ENCODE data around the gene SLC22A23.

Gene SLC22A23

GRCh38 chr6:3233904-3234303, 222.9 kb downstream of the SLC22A23 start:
- DNase-seq: no peak

DNA sequence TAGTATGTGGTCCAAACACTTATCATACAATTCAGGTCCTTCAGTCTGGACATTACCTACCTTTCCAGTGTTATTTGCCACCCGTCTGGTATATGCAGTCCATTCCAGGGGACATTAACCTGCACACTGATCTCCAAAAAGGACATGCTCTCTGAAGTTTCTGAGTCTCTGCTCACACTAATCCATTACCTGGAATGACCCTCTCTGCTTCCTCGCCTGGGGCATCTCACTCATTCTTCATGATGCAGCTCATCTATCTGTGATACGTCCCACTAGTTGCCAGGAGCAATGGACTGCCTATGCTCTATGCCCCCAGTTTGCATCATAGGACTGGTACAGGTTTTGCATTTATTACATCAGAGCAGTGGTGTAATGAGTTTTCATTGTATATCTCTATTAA, 223.5 kb downstream of the SLC22A23 start:
- DNase-seq: no peak

- no peak for DNase-seq
These were observed 224.6 kb downstream of the SLC22A23 start for GRCh38 chr6:3232017-3232945.

DNA sequence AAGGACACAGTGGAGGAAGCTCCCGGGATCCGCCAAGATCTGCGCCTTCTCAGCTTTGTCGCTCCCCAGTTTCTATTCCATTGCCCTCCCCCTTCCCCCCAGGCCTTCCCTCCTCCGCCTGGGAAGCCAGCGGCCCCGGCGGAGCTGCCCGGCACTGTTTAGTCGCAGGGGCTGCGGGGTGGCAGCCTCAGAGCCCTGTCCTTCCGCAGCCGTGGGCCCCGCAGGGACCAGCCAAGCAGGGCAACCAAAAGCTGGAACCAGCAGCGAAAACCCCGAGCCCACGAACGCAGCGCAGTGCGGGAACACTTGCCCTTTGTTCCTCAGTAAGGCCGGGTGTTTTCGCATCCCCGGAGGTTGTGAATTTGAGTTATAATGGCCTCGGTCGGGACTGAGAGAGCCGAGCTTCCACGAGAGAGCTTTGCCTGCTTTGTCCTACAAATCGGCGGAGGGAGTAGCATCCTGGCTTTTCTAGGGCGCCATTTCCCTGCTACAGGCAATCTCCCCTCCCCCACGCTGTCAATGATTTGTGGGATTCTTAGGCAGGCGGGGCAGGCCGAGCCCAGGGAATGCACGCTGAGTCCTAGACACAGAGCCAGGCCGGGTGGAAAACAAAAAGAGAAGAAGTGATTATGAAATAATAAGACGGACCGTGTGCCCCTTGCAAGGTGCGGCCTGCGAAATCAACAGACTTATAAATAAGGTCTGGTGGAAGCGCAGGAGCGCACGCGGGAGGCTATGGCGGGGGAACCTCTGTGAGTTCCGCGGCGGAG, 225.4 kb downstream of the SLC22A23 start:
- DNase-seq: no peak

- DNase-seq: no peak
These were observed 226.0 kb downstream of the SLC22A23 start for GRCh38 chr6:3230900-3231246.

DNA sequence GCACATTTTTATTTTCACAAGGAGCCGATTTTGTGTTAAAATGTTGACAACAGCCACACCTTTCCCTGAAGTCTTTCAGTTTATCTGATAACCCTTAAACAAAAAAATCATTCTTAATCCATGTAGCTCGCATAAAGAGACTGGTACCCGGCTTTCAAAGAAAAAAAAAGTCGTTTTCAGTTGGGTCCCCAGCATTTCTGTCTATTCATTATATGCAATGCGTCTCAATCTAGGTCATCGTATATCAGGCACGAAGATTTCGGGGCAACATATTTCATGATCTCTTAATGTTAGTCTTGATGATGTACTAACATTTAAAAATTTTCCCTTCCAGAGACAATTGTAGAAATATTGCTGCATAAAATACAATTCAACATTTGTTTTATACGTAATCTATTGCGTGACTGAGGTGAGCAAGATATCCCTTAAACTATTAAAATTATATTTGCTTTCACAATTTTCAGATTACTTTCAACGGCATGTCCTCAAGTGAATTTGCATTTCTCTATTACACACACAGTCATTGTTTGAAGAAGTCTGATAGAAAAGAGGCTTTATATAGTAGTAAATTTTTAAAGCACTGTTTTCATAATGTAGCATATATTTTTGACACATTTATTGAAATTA, 226.5 kb downstream of the SLC22A23 start:
- no peak for DNase-seq

- DNase-seq: peak; percentile 34
These were observed 227.2 kb downstream of the SLC22A23 start for GRCh38 chr6:3229566-3230178.

DNA sequence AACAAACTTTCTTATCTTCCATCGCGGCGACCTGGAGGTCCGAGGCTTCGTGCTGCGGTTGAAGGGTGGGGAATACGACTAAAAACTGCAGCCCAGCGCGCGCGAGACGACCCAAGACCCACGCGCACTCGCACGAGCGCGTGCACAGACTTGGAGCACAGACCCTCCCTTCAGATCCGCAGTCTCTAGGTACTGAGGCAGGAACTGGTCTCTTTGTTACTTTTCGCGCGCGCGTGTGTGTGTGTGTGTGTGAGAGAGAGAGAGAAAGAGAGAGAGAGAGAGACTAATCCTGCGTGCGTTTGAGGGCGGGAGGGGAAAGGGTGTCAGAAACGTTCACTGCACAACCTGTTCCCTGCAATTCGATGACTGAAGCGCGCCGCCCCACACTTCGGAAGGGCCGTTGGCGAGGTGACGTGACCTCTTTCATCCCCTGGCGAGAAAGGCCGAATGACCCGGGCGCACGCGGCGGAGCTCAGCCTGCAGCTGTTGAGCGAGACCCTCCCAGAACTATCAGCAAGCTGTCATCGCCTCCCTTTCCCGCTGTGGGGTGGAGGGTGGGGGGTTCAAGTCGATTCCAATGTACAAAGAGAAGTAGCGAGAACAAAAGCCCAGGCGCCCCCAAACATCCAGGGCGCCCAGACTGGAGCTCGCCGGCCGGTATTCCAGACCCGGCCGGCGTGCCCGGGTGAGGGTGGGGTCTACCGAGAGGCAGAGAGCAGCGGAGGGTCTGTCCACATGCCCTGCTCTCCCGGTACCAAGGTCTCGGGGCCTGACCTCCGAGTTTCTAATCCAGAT, 227.9 kb downstream of the SLC22A23 start:
- DNase-seq: peak; percentile 60

- no peak for DNase-seq
These were observed 228.7 kb downstream of the SLC22A23 start for GRCh38 chr6:3228046-3228671.

DNA sequence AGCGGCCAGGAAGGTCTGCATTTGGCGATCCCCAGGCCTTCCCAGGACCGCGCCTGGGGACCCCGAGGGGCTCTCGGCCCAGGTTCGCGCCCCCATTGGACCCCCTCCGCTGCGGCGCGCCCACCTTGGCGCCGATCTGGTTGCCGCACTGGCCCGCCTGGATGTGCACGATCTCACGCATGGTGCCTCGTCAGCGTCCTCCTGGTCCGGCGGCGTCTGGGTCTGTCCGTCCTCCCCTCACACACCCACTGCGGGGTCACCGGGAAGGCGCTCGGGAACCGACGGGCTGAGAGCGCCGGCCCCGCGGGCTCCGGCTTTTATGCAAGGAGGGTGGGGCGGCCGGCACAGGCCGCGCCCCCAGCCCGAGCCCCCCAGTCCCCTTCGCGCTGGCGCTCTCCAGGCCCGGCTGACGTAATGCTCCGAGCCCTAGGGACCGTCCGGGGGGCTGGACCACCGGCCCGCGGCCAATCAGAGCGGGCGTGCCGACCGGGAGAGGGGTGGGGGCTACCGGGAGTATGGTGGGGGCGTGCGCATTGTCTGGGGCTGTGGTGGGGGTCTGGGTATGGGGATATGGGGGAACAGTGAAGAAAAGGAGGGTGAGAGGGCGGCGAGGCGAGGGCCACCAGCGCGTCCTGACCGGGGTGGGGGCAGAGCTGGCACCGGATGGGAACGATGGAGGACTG, 229.3 kb downstream of the SLC22A23 start, which contains the start of gene TUBB2B:
TUBB2B (minus strand) TSS at position 291 of the 683 bp plus-strand sequence; CDS start at position 181, 110 bp downstream.
- DNase-seq: no peak

GRCh38 chr6:3226481-3227362, 230.1 kb downstream of the SLC22A23 start:
- no peak for DNase-seq

DNA sequence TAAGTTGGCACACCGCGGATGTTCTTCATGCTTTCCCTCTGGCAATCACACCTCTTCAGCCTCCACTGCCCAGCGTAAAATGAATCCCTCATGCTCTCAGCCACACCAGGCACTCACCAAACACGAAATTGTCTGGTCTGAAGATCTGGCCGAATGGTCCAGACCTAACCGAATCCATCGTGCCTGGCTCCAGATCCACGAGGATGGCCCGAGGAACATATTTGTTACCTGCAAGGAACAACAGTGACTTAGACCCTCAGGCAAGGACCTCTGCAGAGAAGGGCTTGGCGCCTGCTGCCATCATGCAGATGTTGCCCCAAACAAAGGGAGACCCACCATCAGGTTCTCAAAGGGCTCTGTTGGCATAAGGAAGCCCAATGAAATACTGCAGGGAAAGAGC, 230.8 kb downstream of the SLC22A23 start:
- DNase-seq: no peak

- no peak for DNase-seq
These were observed 234.3 kb downstream of the SLC22A23 start for GRCh38 chr6:3222506-3223038.

DNA sequence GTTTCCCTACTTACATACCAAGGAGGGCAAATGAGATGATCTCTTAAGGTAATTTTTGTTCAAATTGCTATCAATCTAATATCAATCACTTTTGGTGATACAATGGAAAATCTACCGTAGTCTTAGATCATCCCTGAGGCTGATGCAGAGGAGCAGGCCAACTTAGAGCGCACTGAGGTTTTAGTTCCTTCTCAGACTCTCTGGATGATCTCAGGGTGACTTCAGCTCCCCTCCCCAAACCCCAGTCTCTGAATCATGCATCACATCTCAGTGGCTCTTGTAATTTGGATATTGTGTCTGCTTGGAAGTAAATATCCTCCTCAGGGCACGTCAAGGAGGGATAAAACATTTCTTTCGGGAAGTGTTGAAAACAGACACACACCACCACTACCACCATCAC, 235.3 kb downstream of the SLC22A23 start:
- DNase-seq: no peak

DNA sequence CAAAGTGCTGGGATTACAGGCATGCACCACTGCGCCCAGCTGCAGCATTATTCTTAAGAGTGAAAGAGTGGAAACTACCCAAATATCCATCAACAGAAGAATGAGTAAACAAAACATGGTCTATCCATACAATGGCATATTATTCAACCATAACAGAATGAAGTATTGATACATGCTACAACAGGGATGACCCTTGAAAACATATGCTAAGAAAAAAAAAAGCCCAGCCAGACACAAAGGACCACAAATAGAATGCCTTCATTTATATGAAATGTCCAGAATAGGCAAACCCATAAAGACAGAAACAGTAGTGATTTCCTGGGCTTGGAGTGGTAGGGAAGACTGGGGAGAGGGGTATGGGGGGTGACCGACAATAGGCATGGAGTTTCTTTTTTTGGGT, 236.5 kb downstream of the SLC22A23 start:
- no peak for DNase-seq
